HG02678 (cell line): Measurements from ENCODE around the gene SPATA19.

Source experiments
- ATAC-seq: cut with Tn5 transposase; IDR thresholded peaks from one replicate; pipeline ENCODE4 v1.9.1; 2021; ENCODE audit warnings: mild to moderate bottlenecking, moderate library complexity; ENCODE audit not compliant: unreplicated experiment

Gene SPATA19

DNA sequence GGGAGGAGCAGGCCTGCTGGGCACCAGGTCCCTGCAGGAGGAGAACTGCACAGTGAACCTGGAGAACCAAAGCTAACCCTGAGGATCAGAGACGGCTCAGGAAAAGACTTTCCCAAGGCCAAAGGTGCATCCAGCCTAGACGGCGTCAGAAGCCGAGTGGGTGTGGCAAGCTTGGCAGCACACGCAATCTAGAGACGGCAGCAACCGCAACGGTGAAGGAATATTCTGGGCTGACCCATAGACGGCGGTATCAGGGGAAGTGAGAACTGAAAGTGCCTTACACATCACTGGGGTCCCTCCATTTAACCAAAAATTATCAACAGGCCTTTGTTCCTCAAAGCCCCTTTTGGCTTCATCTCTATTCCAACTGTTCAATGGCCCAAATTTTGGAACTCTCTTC lies 26.2 kb downstream of the SPATA19 start:
- no peak for ATAC-seq

DNA sequence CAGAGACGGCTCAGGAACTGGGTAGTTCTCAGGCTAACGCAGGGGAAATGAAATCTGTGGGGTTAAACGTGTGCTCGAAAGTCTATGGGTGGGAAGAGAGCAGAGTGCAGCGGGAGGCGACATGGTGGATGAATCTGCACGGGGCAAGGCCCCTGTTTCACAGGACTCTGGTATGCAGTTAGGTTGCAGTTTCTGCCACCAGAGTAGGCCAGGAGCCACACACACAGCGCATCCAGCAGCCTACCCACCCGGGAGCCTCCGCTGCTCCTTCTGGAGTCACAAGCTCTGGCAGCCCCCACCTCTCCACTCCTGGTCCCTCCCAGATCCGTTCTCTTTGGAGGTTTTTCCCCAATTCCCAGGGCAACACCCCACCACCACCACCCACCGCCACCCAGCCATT lies 27.0 kb downstream of the SPATA19 start:
- no peak for ATAC-seq

DNA sequence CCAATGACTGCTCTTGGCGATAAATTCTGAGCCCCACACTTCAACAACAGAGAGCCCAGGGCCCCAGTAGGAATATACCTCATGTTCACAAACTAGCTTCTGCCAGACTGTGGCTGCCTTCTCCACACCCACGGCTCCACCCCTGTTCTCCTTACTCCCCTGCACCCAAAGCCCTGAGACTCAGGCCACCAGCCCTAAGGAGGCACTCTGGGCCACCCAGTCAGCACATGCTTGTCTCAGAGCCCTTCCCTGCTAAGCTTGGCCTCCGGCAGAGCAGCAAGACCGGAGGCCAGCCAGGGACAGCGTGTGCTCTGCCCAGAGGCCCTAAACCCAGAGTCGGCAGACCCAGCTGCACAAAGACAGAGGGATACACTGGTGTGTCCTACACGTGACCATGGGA lies 27.9 kb downstream of the SPATA19 start:
- no peak for ATAC-seq

DNA sequence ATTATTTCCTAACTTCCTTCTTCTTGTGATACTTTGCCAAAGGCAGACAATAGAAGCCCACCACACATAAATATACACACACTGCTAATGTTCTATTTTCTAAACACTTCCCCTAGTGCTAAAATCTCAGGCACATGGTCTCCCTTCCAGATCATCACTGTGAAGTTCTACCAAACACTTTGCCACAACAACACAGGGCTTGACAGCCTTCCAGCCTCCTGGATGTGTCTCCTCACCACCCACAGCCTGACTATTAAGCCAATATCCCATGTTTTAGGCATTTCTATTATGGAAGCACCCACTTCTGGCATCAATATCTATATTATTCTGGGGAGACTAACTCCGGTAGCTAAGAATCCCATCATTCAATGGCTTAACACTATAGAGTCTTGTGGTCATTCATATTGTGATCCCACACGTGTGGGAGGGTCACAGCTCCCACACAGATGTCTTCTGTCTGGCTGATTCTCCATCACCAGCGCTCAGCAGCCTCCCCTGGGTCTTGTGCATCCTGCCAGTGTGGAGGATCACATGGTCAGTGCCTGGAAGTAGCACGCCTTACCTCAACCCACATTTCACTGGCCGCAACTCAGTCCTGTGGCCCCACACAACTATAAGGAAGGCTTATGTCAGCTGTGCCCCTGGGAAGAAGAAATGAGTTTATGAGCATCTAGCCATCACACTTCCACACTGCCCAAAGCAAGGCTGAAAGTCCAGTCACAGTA lies 29.0 kb downstream of the SPATA19 start:
- no peak for ATAC-seq

DNA sequence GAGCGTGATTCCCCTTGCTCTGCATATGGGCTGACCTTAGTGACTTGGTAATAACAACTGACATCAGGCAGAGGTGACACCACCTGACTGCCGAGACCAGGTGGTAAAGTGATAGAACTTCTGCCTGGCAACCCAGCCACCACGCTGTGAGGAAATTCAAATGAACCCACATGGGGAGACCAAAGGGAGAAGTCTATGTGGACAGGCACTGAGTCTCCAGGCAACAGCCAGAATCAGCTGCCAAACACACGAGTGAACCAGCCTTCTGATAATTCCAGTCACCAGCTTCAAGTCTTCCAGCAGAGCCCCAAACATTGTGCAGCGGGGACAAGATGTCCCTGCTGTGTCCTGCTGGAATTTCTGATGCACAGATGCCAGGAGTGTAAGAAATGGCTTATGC lies 29.7 kb downstream of the SPATA19 start:
- ATAC-seq = no peak

DNA sequence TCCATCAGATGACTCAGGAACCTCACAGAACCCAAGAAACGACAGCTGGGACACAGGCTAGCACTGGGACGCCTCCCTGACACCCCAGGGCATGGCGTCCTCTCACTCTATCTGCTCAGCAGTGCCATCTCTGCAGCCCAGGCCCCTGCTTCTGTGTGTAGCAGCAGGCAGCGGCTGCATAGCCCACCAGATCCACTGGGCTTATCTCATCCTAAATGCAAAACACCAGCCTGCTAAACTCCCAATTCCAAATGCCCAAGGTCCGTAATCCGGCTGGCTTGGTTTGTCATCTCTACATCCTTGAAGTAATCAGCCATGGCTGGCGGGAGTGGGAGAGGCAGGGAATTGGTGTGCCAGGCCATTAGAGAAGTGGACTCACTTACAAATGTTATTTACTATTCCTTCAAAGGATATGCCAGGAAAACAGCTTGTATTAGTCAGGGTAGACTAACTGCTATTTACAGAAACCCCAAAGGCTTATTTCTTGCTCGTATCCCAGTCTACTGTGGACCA lies 30.7 kb downstream of the SPATA19 start:
- no peak for ATAC-seq

DNA sequence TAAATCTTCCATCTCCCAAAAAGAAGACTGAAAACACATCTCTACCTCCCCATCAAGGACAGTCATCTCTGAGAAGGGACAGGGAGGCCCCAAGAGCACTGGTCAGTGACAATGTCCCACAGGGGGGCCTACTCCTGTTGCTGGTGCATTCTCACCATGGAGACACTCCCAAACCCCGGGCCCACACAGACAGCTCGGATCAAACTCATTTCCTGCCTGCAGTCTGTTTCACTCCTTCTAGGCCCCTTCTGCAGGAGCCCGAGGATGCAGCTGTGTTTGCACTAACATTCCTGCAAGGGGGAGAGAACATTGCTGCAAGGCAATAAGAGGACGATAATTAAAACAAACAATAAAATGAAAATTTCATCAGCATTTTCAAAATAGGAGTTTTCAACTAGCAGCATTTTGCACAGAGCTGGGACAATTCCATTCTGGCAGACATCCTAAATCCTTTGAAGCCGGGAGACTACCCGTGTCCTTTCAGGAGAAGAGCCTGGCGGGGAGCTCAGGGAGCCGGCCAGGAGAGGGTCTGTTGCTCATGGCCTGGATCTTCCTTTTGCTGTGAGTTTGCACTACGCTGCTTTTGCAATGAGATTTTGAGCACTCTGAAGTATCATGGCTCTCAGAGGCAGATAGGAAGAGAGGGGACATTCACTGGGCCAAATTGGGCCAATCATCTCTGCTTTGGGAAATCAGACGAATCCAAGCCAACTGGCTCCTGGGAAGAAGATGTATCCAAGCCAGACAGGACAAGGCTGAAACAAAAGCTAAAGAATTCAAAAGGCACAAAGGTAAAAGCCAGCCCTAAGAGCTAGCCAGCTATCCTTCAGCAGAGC lies 33.2 kb downstream of the SPATA19 start:
- no peak for ATAC-seq

DNA sequence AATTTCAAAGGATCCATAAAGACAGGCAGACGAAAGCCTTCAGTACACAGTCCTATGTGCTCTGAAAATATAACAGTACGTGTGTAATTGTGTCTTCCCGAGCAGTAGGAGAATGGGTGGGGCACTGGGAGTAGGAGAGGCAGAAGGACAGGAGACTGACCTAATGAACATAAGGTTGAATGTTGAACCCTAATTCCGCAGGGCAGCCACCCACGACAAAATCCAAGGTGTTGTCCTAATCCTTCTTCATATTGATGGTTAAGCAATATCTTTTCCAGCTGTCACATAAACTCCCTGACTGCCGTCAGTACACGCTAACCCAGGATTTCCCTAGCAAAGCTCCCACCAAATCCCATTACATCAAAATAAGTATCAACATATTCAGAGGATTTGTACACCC lies 34.5 kb downstream of the SPATA19 start:
- no peak for ATAC-seq

DNA sequence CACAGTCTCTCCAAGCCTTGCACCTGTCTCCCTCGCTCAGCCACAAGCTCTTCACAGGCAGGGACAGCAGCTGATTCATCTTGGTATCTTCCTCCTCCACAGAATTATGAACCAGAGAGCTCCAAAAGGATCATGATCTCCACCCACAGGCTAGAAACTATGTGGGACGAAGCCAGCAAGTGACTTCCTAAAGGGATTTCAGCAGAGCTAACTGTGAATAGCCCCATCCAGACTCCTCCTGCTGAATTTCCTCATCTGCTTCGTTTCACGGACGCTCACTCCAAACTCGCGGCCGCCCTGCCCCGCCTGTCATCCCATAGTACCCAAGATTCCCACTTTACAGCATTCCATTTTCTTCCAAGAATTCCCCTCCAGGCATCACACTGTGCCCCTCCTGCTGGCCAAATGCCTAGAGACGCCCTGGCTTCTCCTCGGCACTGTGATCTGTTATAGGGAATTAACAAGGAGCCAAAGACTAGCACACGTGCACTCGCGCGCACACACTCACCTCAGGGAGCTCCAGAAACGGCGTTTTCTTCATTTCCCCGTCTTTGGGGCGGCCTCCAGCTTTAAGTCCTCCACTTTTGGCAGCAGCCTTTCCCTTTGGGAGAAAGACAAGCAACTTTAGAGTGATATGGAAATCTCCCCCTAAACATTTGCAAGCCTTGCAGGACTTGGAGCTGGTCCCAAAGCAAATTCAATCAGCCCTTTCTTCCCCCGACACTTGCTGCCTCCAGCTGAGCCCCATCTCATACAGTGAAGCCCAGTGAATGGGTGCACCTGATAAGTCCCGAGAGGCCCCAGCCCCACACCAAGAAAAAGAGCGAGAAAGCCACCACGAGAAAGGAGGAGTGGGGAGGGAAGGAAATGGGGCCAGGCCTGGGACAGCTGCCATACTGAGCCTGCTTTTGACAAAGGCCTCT lies 35.5 kb downstream of the SPATA19 start:
- ATAC-seq = no peak

DNA sequence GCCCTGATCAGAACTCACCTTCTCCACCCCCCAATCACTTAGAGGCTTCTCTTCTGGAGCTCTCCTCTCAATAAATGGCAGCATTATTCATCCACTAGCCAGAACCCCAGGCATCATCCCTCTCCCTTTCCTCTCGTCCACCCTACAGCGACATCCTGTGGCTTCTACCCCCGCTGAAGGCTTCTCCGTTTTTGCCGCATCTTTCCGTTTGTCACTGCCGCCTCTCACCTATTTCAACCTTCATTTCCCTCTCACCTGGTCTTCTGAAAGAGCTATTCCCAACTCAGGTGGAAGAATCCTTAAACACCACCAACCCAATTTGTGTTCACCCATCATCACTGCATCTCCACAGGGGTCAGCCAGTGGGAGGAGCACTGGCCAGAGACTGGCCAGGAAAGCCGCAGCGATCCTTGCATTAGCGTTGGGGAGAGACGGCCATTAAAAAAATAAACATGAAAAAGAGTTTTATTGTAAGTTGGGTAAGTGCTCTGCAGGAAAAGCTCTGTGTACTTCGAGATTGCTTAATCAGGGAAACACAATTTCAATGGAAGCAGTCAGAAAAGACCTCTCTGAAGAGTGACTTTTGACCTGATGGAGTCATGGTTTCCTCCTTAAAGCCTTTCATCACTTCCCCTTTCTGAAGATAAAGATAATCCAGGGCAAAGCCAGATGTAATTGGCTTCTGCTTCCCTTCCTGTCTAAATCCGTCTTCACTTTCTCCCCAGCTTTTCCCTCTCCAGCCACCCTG lies 36.7 kb downstream of the SPATA19 start:
- ATAC-seq = no peak

DNA sequence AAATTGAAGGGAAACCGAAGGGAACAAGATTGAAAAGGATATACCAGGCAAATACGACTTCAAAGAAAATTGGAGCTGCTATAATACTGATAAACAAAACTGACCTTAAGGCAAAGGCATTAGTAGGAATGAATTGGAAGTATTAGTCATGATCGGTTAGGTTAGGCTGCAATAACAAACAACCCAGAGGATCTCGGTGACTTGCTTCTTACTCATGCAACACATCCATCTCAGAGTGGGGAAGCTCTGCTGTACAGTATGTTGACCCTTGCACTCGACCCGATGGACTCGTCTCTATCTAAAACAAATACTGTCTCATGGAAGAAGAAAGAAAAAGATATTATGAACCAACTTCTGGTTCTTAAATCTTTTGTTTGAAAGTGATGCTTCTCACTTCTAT lies 42.3 kb downstream of the SPATA19 start:
- no peak for ATAC-seq

DNA sequence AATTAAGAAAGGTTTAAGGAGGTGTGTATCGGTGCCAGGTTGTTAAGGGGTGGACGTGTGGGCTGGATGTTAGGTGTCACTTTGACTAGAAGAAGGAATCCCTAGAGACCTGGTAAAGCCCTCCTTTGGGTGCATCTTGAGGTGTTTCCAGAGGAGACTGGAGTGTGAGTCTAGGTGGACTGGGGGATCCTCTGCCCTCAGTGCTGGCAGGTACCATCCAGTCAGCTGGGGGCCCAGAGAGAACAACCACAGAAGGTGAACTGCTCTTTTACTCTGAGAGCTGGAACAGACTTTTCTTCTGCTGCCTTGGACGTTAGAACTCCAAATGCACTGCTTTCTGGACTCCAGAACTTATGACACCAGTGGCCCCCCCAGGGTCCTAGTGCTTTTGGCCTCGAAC lies 44.0 kb downstream of the SPATA19 start:
- no peak for ATAC-seq

DNA sequence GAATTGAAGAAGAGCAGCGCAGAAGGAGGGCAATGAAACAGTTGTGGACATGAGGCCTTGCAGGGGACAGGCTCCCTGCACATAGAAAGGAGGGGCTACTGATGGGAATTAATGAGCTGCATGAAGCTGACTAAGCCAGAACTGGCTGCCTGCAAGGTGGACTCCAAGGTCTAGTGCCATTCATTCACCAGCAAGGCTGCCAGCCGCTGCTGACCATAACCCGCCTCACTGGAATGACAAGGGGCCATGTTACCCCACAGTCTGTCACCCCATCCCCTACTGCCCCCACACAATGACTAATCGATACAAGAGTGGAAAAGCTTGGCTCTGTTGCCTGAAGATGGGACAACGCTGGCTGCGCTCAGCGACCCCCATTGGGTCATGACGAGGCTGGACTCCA lies 44.6 kb downstream of the SPATA19 start:
- ATAC-seq = no peak

DNA sequence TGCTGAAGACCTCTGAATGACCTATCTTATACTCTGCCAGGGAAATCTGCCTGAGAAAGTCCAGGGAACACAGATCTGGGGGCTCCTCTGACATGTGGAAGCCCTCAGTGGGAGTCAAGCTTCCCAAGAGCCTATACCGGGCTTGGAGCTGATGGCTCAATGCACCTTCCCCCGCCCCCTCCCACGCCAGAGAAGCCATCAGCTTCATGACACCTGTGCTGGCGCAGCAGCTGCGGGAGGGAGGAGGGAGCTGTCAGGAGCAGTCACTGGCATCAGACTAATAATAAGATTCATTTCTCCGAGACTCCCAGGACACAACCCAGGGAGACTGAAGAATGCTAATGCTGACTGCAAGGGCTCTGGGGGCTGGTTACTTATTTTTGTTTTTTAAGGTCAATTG lies 47.8 kb downstream of the SPATA19 start:
- no peak for ATAC-seq

DNA sequence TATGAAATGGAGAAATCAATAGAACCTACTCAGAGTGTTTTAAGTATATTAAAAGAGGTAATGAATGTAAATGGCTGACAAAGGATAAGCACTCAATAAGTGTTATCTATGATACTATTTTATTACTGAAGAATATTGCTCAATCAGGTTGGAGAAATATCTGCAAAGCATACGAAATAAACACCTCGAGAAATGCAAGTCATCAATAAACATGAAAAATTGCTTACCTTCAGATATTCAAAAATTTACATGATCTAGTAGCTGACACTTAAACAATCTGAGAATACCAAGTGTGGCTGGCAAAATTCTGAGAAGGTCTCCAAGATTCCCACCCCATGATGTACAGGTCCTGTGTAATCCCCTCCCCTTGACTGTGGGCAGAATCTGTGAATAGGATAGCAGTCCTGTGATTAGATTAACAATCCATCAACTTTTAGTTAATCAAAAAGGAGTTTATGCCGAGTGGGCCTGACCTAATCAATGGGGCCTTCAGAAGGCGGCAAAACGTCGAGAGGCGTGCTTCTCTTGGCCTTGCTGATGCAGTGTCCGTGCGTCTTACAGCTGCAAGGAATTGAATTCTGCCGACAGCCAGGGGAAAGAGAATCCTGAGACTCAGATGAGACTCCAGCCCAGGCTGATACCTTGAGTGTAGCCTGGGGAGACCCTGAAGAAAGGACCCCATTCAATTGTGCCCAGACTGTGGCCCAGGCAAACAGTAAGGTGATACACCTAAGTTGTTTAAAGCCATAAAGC lies 49.1 kb downstream of the SPATA19 start:
- ATAC-seq = no peak

DNA sequence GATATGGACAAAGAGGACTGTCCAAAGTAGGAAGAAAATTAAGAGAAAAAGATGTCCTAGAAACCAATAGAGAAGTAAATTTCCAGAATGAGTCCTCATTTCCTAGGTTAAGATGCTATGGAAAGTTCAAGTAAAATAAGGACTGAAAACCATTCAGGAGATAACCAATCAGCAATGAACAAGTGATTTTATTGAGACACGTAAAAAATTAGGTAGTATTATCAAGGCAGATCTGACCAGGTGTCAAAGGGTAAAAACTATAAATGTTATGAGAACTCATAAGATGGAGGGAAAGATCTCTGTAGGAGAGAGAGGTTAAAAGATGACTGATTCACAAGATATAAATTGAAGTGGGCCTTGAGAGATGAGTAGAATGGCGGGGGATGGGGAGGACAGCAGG lies 50.2 kb downstream of the SPATA19 start:
- ATAC-seq = no peak

DNA sequence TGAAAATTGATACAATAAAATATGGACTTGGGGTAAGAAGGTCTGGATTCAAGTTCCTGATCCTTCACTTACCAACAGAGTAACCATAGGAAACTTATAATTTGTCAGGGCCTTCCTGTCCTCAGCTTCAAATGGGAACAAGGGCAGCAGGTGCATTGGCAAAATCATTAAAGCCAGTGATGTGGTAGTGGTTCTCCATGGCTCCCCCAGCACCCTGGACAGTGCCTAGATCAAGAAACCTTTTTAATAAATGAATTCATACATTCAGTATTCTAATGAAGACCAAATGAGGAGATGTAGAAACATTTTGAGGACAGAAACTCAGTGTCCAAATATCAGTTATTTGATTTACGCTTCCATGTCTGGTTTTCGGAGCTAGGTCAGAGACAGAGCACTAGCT lies 51.1 kb downstream of the SPATA19 start:
- no peak for ATAC-seq

DNA sequence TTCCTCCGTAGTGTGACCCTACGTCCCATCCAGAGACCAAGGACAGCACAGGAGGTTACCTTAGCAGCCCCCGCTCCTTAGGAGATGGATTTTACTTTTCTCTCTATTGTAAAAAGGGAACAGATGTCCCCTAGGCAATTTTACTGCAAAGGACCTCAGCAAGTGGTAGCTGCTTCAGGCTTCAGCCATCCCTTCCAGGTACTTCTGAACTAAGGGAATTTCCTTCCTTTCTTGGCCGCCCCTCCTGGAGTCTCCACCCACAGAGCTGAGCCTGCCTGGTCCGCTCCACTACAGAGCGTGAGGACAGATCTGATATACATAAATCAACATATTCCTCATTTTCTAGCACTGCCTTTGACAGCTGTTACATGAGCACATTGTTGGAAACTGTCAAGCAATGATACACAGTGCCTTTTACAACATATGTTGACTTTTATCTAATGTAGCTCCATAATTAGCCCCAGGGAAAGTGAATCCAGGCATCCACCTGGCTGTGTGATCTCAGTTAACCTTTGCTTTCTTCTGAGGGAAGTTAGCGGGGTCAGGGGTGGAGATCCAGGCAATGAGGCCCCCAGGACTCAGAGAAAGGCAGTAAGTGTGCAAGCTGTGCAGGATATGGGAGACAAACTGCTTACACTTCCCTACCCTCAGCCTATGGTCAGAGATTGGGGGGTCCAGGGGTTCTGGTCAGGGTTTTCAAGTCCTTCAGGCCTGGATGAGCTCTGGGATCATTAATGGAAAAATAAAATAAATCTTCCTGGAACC lies 51.9 kb downstream of the SPATA19 start:
- no peak for ATAC-seq

DNA sequence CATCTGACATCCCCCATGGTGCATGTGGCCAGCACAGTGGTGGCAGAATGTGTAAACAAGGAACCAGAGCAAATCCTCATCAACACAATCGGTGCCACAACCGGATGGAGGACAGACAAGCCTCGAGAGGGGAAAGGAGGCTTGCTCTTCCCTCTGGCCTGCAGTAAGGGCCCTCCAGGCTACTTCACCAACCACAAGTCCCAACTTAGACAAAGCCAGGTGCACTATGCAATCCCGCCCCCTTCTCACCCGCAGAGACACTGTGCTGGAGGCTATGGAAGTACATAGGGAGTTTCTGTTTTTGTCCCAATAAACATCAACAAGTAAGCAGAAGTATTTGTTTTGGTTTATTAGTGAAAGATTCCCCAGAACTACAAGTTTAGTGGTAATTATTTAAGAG lies 54.3 kb downstream of the SPATA19 start:
- ATAC-seq = no peak
